ENCODE data around the gene RANGAP1.

The RANGAP1 gene

GRCh38 chr22:41237707-41238569 lies 48.0 kb downstream of the RANGAP1 start:
- TF ChIP-seq, protein P1, sequence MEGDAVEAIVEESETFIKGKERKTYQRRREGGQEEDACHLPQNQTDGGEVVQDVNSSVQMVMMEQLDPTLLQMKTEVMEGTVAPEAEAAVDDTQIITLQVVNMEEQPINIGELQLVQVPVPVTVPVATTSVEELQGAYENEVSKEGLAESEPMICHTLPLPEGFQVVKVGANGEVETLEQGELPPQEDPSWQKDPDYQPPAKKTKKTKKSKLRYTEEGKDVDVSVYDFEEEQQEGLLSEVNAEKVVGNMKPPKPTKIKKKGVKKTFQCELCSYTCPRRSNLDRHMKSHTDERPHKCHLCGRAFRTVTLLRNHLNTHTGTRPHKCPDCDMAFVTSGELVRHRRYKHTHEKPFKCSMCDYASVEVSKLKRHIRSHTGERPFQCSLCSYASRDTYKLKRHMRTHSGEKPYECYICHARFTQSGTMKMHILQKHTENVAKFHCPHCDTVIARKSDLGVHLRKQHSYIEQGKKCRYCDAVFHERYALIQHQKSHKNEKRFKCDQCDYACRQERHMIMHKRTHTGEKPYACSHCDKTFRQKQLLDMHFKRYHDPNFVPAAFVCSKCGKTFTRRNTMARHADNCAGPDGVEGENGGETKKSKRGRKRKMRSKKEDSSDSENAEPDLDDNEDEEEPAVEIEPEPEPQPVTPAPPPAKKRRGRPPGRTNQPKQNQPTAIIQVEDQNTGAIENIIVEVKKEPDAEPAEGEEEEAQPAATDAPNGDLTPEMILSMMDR (IDR thresholded peaks at IDR 0.05; ENCODE audit: insufficient read depth, low read depth, low read length, missing control alignments), result peak; percentile 81
- peak overlapping the region; percentile 37 for H3K4me3 ChIP-seq (ENCODE audit: low read depth, low read length)
- DNase-seq (ENCODE audit: low read depth), result peak; percentile 90

DNA sequence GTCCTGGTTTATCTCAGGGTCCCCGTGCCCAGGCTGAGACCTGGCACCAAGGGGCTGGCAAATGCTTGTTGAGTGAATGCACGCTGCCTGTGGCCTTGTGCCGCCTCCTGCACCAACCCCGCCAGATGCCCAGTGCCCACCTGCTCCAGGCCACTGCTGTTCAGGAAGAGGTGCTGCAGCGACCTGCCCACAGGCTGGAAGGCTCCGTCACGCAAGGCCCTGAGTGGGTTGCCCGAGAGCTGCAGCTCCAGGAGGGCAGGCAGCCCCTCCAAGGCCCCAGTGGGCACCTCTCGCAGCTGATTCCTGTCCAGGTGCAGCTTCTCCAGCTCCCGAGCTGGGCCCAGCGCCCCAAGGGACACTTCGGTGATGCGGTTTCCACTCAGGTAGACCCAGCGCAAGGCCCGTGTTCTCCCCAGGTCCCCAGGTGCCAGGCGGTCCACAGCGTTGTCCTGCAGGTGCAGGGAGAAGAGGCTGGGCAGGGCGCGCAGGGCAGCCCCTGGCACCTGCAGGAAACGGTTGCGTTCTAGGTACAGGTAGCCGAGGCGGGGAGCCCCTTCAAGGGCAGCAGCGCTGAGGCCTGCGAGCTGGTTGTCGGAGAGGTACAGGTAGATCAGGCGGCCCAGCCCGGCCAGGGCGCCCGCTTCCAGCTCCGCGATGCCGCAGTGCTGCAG lies 48.8 kb downstream of the RANGAP1 start:
- H3K4me3 ChIP-seq (ENCODE audit: low read depth, low read length), result peak overlapping the region; percentile 37
- TF ChIP-seq, protein P1 (IDR thresholded peaks at IDR 0.05; ENCODE audit: insufficient read depth, low read depth, low read length, missing control alignments), result no peak

DNA sequence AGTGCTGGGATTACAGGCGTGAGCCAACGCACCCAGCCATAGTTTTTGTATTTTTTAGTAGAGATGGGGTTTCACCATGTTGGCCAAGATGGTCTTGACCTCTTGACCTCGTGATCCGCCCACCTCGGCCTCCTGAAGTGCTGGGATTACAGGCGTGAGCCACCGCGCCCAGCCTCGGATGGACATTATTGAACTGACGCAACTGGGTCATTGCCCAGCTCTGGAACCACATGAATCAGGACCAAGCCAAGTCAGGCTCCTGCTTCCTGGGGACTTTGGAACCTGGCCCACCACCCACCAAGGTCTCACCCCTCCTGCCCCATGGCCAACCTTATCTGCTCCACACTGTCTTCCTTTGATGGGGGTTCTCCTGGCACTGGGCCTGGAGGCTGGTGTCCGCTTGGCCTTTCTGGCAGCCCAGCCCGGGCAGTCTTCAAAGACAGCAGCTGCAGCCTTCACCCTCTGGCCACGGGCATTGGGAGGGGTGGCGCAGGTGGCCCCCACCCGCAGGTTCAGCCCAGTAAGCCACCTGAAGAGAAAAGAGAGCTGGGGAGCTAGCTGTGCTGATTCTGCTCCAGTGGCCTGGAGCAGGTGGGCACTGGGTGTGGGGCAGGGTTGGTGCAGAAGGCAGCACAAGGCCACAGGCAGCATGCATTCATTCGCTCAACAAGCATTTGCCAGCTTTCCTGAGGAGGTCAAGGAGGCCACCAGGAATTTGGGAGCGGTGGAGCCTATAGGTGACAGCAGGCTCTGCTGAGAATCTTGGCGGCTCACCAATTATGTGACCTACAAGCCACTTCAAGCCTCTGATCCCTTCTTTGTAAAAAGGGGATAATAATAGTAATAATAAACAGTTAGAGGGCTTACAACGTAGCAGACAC lies 50.9 kb downstream of the RANGAP1 start:
- TF ChIP-seq, protein P1 (IDR thresholded peaks at IDR 0.05; ENCODE audit: insufficient read depth, low read depth, low read length, missing control alignments), result no peak
- no peak overlapping the region for H3K4me3 ChIP-seq (ENCODE audit: low read depth, low read length)
- no peak for DNase-seq (ENCODE audit: low read depth)

More for the DNA sequence above, 48.8 kb downstream of the RANGAP1 start:
- DNase-seq (ENCODE audit: low read depth), result no peak

DNA sequence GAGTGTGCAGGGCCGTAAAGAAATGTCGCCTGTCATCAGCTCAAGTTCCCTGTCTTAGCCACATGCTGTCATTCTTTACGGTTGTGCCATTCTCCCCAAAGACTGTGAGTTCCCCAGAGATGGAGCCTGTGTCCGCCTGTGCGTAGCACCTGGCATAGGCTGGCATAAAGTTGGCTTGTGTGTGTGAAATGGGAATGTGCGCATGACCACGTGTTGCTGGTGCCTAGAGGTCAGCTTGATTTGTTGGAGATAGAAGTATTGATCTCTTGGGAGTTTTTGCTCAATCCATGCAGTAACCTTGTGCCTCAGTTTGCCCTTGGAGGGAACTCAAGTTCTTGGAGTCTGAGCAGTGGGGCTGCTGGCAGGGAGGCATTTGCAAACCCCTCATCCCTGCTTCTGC lies 54.6 kb downstream of the RANGAP1 start:
- DNase-seq (ENCODE audit: low read depth), result no peak
- TF ChIP-seq, protein P1 (IDR thresholded peaks at IDR 0.05; ENCODE audit: insufficient read depth, low read depth, low read length, missing control alignments), result no peak
- no peak overlapping the region for H3K4me3 ChIP-seq (ENCODE audit: low read depth, low read length)

DNA sequence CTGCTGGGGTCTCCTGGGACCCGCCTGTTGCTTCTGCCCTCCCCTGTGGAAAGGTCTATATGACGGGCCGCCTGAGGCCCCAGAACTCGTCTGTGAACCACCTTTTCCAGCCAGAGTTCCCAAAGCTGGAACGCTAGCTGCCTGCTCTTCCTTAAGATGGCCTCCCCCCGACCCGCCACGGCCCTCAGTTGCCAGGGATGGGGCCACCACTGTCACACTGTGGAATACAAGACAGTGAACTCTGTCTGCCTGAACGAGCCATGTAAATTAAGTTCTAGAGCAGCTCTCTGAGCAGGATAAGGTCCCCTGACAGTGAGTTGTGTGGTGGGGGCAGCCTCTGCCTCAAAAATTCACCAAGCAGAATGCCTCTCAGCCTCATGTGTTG lies 55.6 kb downstream of the RANGAP1 start:
- no peak overlapping the region for H3K4me3 ChIP-seq (ENCODE audit: low read depth, low read length)
- no peak for DNase-seq (ENCODE audit: low read depth)
- TF ChIP-seq, protein P1 (IDR thresholded peaks at IDR 0.05; ENCODE audit: insufficient read depth, low read depth, low read length, missing control alignments), result no peak

DNA sequence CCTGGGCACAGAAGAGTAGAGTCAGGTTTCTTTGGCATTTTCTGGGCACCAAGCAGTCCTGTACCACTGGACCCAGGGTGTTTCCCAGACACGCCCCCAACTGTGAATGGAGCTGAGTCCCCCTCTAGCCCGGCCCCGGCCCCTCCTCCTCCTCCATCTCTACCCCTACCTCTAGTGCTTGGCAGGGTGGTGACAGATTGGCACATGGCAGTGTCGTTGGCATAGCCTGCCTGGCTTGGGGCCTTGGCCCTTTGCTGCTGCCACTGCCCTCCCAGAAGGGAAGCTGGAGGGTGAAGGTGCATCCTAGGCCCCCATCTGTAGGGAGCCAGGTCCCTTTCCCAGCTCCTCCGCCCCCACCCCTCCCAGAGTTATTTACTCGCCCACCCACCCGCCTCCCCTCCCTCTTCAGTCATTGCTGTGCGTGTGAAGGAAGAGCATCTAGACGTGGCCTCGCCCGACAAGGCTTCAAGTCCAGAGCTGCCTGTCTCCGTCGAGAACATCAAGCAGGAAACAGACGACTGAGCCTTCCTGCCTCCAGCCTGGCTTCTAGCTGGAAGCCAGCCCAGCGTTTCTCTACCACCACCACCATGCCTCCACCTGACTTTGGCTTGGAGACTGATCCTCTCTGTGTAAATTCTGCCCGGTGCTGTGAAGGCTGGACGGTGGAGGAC lies 56.1 kb downstream of the RANGAP1 start:
- no peak overlapping the region for H3K4me3 ChIP-seq (ENCODE audit: low read depth, low read length)
- TF ChIP-seq, protein P1 (IDR thresholded peaks at IDR 0.05; ENCODE audit: insufficient read depth, low read depth, low read length, missing control alignments), result no peak
- no peak for DNase-seq (ENCODE audit: low read depth)
